ENCODE measurements around the gene CAMK1G.
A peak's percentile ranks its signal among the peaks of the same experiment; 100 is the strongest.

The CAMK1G gene

GRCh38 chr1:209643285-209644020, 59.9 kb downstream of the CAMK1G start:
- no peak for DNase-seq

GRCh38 chr1:209645574-209646452, 62.3 kb downstream of the CAMK1G start:
- peak; percentile 94 for DNase-seq

- DNase-seq = peak; percentile 37
These were observed 63.0 kb downstream of the CAMK1G start for GRCh38 chr1:209646558-209646957.

GRCh38 chr1:209647156-209647555, 63.6 kb downstream of the CAMK1G start:
- DNase-seq = no peak

- DNase-seq = peak; percentile 49
These were observed 64.8 kb downstream of the CAMK1G start for GRCh38 chr1:209648346-209648745.

GRCh38 chr1:209648931-209649776, 65.6 kb downstream of the CAMK1G start:
- no peak for DNase-seq

- DNase-seq = no peak
These were observed 66.9 kb downstream of the CAMK1G start for GRCh38 chr1:209650454-209650853.

GRCh38 chr1:209651138-209651587, 67.6 kb downstream of the CAMK1G start:
- no peak for DNase-seq

GRCh38 chr1:209652121-209652735, 68.7 kb downstream of the CAMK1G start, which contains the start of gene LAMB3:
Gene LAMB3, minus strand, starts transcription at chr1:209652425. Its CDS starts 1,481 bp downstream, at chr1:209650944.
- no peak for DNase-seq

GRCh38 chr1:209652873-209653401, 69.4 kb downstream of the CAMK1G start:
- DNase-seq = peak; percentile 16

- no peak for DNase-seq
These were observed 70.4 kb downstream of the CAMK1G start for GRCh38 chr1:209653915-209654351.

- peak; percentile 74 for DNase-seq
These were observed 72.1 kb downstream of the CAMK1G start for GRCh38 chr1:209655411-209656231.

- DNase-seq = no peak
These were observed 73.8 kb downstream of the CAMK1G start for GRCh38 chr1:209657140-209657879.

GRCh38 chr1:209657918-209658317, 74.4 kb downstream of the CAMK1G start:
- no peak for DNase-seq

- peak; percentile 64 for DNase-seq
These were observed 76.4 kb downstream of the CAMK1G start for GRCh38 chr1:209659909-209660308.

- peak; percentile 36 for DNase-seq
These were observed 77.6 kb downstream of the CAMK1G start for GRCh38 chr1:209661071-209661470.

- no peak for DNase-seq
These were observed 79.4 kb downstream of the CAMK1G start for GRCh38 chr1:209662879-209663327.

All from NCI-H82 (cell line).